Bronchial smooth muscle cell (primary cell): ENCODE data around the gene OR52A1. TPM values are rescaled to one million over a fixed set of nuclear protein-coding genes. Genes with fewer than 3 reads are reported as not detected.

Source experiments
- total RNA-seq: library from RNA; depleted of rRNA; stranded (reverse); fragments of >200 nt; gene quantifications from 2 replicates; pipeline ENCODE4 v1.2.1, GENCODE V29; 2014

Gene OR52A1
- not detected in 2 replicates for total RNA-seq

GRCh38 chr11:5154657-5155056 lies at the start of gene OR52A1:
TSS of gene OR52A1 (minus strand) at chr11:5154757. CDS start at chr11:5152369, 2,388 bp downstream.

GRCh38 chr11:5200582-5200981 lies 46.0 kb upstream of the OR52A1 start, which contains the start of gene OR51V1:
TSS of gene OR51V1 (minus strand) at chr11:5200682. CDS start at chr11:5200682, 0 bp downstream.

GRCh38 chr11:5137996-5138395 lies 16.6 kb downstream of the OR52A1 start, which contains the start of gene OR52A5:
TSS of gene OR52A5 (minus strand) at chr11:5138356. CDS start at chr11:5132642, 5,714 bp downstream.

Other genes starting within 250 kb of the OR52A1 start
- gene OR51G2, start 235.4 kb downstream of the OR52A1 start, total RNA-seq: not detected in 2 replicates
- not detected in 2 replicates for gene OR51G1, start 230.4 kb downstream of the OR52A1 start, total RNA-seq
- gene OR51A4, start 207.2 kb downstream of the OR52A1 start, total RNA-seq: not detected in 2 replicates
- not detected in 2 replicates for gene OR51A2, start 199.0 kb downstream of the OR52A1 start, total RNA-seq
- gene OR51L1, start 159.9 kb downstream of the OR52A1 start, total RNA-seq: not detected in 2 replicates
- not detected in 2 replicates for gene OR52J3, start 108.2 kb downstream of the OR52A1 start, total RNA-seq
- not detected in 2 replicates for gene OR52E2, start 95.1 kb downstream of the OR52A1 start, total RNA-seq
- 0.16 TPM in 1 of 2 replicates, not detected in the other for gene OR52E1, start 85.2 kb downstream of the OR52A1 start, total RNA-seq
- not detected in 2 replicates for gene OR52A5, start 16.4 kb downstream of the OR52A1 start, total RNA-seq
- not detected in 2 replicates for gene OR51V1, start 45.9 kb upstream of the OR52A1 start, total RNA-seq
- gene HBB, start 72.3 kb upstream of the OR52A1 start, total RNA-seq: not detected in 2 replicates
- gene HBD, start 79.7 kb upstream of the OR52A1 start, total RNA-seq: 0.34 TPM in 1 of 2 replicates, not detected in the other
- gene HBG1, start 95.1 kb upstream of the OR52A1 start, total RNA-seq: not detected in 2 replicates
- gene HBG2, start 100.0 kb upstream of the OR52A1 start, total RNA-seq: 0.32 TPM in 1 of 2 replicates, not detected in the other
- gene HBE1, start 115.2 kb upstream of the OR52A1 start, total RNA-seq: 0.09 TPM in 1 of 2 replicates, not detected in the other
- not detected in 2 replicates for gene OR51B4, start 147.2 kb upstream of the OR52A1 start, total RNA-seq
- gene OR51B2, start 169.5 kb upstream of the OR52A1 start, total RNA-seq: not detected in 2 replicates
- 0.26 and 0.32 TPM in 2 replicates for gene OR51B5, start 188.8 kb upstream of the OR52A1 start, total RNA-seq
- gene OR51B6, start 196.8 kb upstream of the OR52A1 start, total RNA-seq: not detected in 2 replicates
- not detected in 2 replicates for gene OR51M1, start 229.1 kb upstream of the OR52A1 start, total RNA-seq